Measurements from ENCODE around the gene DNAH2.
"Not testable (repeated sequence)": the region's sequence is repeated elsewhere in the genome, so short reads cannot be mapped to it uniquely, and the experiment has no call there.

DNAH2 gene

DNA sequence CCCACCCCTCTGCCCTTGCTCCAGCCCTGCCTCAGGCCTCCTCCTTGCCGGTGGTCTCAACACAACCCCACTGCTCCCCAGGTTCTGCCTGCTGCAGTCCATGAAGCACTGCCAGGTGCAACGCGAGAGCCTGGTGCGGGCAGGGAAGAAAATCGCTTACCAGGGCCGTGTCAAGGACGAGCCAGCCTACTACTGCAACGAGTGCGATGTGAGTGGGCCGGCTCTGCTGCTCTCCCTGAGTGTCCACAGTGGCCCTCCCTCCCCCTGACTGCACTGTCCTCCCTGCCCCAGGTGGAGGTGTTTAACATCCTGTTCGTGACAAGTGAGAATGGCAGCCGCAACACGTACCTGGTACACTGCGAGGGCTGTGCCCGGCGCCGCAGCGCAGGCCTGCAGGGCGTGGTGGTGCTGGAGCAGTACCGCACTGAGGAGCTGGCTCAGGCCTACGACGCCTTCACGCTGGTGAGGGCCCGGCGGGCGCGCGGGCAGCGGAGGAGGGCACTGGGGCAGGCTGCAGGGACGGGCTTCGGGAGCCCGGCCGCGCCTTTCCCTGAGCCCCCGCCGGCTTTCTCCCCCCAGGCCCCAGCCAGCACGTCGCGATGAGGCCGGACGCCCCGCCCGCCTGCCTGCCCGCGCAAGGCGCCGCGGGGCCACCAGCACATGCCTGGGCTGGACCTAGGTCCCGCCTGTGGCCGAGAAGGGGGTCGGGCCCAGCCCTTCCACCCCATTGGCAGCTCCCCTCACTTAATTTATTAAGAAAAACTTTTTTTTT lies 135.6 kb downstream of the DNAH2 start:
- no peak for DNase-seq

DNA sequence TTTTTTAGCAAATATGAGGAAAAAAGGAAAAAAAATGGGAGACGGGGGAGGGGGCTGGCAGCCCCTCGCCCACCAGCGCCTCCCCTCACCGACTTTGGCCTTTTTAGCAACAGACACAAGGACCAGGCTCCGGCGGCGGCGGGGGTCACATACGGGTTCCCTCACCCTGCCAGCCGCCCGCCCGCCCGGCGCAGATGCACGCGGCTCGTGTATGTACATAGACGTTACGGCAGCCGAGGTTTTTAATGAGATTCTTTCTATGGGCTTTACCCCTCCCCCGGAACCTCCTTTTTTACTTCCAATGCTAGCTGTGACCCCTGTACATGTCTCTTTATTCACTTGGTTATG lies 136.1 kb downstream of the DNAH2 start:
- no peak for DNase-seq

- DNase-seq: no peak
Measured at GRCh38 chr17:7854078-7854777, 136.7 kb downstream of the DNAH2 start.

DNA sequence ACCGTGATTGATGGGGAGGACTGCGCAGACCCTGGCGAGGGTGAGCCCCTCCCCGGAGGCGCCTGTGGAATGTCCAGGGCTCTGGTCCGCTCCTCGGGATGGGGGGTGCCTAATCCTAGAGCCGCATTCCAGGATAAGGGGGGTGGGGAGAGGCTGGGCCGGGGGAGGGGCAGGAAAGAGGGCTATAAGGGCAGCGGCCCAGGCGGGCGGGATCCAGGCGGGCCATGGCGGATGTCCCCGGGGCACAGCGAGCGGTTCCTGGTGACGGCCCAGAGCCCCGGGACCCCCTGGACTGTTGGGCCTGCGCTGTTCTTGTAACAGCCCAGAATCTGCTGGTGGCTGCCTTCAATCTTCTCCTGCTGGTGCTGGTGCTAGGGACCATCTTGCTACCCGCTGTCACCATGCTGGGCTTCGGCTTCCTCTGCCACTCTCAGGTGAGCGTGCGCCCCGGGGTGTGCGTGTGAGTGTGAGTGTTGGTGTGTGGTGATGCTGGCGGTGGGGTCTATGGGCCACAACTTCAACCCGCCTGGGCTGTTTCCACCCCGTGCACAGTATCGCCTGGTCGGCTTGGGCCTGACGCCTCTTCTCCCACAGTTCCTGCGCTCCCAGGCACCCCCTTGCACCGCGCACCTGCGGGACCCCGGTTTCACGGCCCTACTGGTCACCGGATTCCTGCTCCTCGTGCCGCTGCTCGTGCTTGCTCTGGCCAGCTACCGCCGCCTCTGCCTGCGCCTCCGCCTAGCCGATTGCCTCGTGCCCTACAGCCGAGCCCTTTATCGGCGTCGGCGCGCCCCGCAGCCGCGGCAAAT lies 137.5 kb downstream of the DNAH2 start, which contains the start of gene TMEM88:
TMEM88 (plus strand) TSS at position 216 of the 809 bp plus-strand sequence; CDS start at position 225, 9 bp downstream.
- no peak for DNase-seq

DNA sequence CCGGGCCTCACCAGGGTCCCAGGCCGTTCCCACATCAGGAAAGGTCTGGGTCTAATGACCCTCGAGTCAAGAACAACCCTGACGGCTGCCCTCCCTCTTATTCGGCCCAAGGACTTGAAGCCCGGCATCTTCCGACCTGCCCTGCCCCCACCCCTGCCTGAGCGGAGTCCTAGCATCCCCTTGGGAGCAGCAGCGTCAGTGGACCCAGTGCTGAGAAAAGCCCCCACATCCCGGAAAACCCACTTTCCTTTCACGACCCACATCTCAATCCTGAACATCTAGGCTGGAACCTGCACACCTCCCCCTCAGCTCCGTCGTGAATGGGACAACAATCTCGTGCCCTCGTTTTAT lies 138.1 kb downstream of the DNAH2 start:
- DNase-seq: no peak

- DNase-seq: peak; percentile 38 to 45
Measured at GRCh38 chr17:7856011-7856810, 138.7 kb downstream of the DNAH2 start.

- peak; percentile 90 to 94 for DNase-seq
Measured at GRCh38 chr17:7856811-7857712, 139.5 kb downstream of the DNAH2 start, which contains the start of gene NAA38. Gene NAA38, minus strand, starts transcription at chr17:7857559. Its CDS starts 96 bp downstream, at chr17:7857463.

- peak; percentile 89 to 92 for DNase-seq
Measured at GRCh38 chr17:7857713-7858521, 140.4 kb downstream of the DNAH2 start, which contains the start of gene CYB5D1. Gene CYB5D1, plus strand, starts transcription at chr17:7858003. Its CDS starts 132 bp downstream, at chr17:7858135.

DNA sequence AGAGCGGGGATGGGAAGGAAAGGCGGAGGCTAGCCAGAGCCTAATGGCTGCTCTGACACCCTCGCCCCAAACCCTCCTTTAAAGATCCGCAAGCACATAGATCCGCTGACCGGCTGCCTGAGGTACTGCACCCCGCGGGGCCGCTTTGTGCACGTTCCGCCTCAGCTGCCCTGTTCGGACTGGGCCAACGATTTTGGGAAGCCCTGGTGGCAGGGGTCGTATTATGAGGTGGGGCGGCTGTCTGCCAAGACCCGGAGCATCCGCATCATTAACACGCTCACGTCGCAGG lies 140.9 kb downstream of the DNAH2 start:
- DNase-seq: peak in 1 of 2 experiments; percentile 48

- DNase-seq: no peak
Measured at GRCh38 chr17:7859028-7859427, 141.5 kb downstream of the DNAH2 start.

- peak in 1 of 2 experiments; percentile 51 for DNase-seq
Measured at GRCh38 chr17:7862692-7863437, 145.3 kb downstream of the DNAH2 start.

DNA sequence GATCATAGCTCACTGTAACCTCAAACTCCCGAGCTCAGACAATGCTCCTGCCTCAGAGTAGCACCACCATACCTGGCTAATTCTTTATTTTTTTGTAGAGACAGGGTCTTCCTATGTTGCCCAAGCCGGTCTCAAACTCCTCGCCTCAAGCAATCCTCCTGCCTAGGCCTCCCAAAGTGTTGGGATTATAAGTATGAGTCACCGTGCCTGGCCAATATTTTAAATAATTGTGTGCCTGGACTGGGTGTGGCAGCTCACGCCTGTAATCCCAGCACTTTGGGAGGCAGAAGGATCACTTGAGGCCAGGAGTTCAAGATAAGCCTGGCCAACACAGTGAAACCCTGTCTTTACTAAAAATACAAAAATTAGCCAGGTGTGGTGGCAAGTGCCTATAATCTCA lies 146.8 kb downstream of the DNAH2 start:
- not testable (repeated sequence) for DNase-seq

GRCh38 chr17:7864995-7865650 lies 147.6 kb downstream of the DNAH2 start:
- no peak for DNase-seq

DNA sequence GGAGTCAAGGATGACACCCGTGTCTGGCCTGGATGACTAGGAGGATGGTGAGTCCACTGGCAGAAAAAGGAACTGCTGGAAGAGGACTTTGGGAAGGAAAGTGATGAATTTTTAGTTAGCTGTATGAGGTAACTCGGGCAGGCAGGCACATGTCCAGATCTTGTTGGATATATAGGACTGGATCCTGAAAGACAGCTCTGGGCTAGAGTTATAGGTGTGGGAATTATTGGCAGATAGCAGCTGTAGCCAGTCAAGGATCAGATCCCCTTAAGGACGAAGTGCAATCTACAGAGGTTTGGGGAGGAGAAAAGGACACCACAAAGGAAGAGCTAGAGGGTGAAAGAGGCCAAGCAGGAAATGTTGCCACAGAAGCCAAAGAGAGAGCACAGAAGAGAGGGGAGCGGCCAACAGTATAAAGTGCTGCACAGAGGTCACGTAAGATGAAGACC lies 150.4 kb downstream of the DNAH2 start:
- DNase-seq: no peak

DNA sequence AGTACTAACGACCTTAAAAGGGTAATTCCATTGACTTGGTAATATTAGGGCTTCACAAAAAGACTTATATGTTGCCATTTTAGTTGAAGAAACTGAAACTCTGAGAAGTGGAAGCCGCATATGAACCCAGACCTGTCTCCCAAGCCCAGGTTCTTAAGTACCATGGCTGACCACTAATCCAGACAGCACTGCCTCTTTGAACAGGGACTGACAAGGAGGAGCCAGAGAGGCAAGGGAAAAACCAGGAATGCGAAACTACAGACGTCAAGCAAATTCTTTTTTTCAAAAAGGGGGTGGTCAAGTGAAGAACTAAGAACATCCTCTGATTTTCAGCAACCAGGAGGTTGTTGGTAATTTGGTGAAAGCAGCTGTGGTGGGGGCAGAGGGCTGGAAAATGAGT lies 155.5 kb downstream of the DNAH2 start:
- no peak for DNase-seq

GRCh38 chr17:7875804-7876370 lies 158.3 kb downstream of the DNAH2 start:
- no peak for DNase-seq

DNA sequence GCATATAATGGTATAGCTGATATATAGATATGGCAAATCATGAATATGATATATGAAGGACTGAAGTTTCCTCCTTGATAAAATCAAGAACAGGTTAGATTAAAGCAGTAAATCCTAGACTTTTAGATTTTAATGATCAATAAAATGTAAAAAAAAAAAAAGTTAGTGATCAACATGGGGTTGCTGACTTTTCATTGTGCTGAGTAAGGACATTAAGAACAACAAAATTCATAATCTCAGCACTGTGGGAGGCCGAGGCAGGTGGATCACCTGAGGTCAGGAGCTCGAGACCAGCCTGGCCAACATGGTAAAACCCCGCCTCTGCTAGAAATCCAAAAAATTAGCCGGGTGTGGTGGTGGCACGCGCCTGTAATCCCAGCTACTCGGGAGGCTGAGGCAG lies 160.7 kb downstream of the DNAH2 start:
- no peak for DNase-seq

DNA sequence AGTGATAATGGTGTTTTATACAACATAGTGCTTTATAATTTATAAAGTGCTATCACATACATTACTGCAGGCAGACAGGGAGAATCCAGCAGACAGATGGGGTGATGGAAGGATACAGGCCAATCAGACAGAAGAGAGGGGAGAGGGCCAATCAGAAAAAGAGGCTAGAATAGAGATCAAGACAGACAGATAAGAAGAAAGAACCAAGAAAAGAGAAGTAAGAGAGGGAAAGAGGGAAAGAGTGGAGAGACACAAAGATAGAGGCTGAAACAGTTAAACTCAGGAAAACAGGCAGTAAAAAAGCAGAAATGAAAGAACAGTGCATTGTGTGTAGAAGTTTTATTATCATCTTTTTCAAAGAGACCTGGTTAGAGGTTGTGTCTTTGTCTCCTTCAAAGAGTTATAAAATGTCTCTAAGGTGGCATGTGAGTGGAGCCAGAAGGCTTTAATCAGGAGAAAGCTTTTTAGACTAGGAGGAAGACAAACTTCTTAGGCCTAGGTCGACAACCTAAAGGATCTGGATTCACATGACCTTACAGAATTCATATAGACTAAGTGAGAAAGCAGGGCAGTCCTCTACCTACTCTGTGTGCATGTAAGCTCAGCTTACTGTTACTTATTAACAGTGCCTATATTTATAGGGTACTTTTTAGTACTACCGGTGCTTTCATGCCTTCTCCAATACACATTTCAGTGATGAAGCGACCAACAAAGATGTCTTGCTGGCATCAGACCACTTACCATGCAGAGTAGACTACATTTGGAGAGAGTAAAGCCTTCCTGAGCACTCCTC lies 162.7 kb downstream of the DNAH2 start:
- DNase-seq: no peak
